ENCODE results near the gene ANAPC7.
"Not testable (repeated sequence)": the region's sequence is repeated elsewhere in the genome, so short reads cannot be mapped to it uniquely, and the experiment has no call there.

The ANAPC7 gene

DNA sequence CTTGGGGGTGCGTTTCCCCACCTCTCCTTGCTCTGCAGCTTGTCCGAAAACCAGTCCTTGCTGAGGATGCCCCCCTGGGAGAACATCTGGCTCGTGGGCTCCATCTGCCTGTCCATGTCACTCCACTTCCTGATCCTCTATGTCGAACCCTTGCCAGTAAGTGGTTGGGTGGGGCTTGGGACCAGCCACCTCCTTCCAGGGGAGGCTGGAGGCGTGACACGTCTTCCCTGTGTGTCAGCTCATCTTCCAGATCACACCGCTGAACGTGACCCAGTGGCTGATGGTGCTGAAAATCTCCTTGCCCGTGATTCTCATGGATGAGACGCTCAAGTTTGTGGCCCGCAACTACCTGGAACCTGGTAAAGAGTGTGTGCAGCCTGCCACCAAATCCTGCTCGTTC, 57.5 kb downstream of the ANAPC7 start:
- no peak for ATAC-seq

- ATAC-seq, result no peak
Measured at GRCh38 chr12:110345176-110345661, 58.3 kb downstream of the ANAPC7 start.

GRCh38 chr12:110344657-110345056, 58.9 kb downstream of the ANAPC7 start:
- ATAC-seq, result no peak

- no peak for ATAC-seq
Measured at GRCh38 chr12:110343736-110344555, 59.6 kb downstream of the ANAPC7 start.

DNA sequence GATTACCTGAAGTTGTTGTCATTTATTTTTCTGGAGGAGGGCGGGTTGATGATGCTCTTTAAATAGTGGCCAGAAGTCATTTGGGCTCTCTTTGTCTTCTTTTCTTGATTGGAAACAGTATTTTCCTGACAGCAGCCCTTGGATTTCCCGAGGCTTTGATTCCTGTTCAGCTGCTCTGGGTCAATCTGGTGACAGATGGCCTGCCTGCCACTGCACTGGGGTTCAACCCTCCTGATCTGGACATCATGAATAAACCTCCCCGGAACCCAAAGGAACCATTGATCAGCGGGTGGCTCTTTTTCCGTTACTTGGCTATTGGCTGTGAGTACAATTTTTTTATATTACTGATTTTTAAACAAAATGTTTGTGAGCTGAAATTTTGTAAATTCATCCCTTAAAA, 60.4 kb downstream of the ANAPC7 start:
- ATAC-seq, result no peak

DNA sequence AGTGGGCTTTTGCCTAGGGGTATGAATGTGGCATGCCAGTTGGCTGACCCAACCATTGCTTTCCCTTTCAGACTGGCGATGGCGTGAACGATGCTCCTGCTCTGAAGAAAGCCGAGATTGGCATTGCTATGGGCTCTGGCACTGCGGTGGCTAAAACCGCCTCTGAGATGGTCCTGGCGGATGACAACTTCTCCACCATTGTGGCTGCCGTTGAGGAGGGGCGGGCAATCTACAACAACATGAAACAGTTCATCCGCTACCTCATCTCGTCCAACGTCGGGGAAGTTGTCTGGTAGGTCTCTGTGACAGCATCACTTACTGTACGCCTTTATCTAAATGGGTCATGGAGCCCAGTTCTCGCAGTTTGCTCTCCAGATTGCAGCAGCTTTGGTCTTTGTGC, 61.4 kb downstream of the ANAPC7 start:
- ATAC-seq, result no peak

- ATAC-seq, result no peak
Measured at GRCh38 chr12:110340706-110341105, 62.8 kb downstream of the ANAPC7 start.

- not testable (repeated sequence) for ATAC-seq
Measured at GRCh38 chr12:110340261-110340660, 63.2 kb downstream of the ANAPC7 start.

- ATAC-seq, result no peak
Measured at GRCh38 chr12:110339184-110339952, 64.1 kb downstream of the ANAPC7 start.

DNA sequence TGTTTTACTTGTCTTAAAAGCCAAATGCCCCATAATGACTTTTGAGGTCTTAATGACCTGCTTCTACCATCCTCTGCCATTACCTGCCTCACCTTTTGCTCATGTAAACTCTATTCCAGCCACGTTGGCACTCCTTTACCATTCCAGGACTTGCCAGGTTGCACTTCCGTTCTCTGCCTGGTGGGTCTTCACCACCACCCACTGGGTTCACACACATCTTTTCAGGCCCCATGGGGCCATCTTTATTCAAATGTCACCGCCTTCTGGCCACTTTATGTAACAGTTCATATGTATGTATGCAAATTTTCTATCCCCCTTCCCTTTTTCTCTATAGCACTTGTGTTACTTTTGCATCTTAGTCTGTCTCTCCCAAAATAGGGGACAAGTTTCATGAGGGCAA, 64.8 kb downstream of the ANAPC7 start:
- ATAC-seq, result no peak

GRCh38 chr12:110337912-110338710, 65.4 kb downstream of the ANAPC7 start:
- no peak for ATAC-seq

DNA sequence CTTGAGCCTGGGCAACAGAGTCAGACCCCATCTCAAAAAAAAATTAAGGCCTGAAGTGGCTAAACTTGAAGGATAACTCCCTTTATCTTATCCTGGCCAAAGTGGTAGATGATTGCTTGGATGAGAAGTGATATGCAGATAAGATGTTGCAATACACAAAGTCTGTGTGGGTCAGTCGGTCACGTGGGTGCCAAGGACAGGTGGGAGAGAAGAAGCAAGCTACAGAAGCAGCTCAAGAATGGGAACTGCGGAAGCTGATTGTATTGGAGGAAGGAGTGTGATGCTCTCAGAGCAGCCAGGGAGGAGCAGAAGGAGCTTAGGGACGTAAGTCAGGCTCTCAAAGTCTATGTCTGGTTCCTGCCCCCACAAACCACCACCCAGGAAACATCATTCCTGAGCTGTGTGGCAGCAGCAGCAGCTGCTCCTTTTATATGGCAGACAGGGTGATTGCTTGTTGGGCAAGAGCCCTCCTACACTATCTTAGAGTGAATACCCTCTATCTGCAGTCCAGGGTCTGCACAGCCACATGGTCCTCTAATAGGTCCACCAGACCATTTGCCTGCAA, 67.9 kb downstream of the ANAPC7 start:
- ATAC-seq, result no peak

- no peak for ATAC-seq
Measured at GRCh38 chr12:110333201-110333600, 70.3 kb downstream of the ANAPC7 start.

DNA sequence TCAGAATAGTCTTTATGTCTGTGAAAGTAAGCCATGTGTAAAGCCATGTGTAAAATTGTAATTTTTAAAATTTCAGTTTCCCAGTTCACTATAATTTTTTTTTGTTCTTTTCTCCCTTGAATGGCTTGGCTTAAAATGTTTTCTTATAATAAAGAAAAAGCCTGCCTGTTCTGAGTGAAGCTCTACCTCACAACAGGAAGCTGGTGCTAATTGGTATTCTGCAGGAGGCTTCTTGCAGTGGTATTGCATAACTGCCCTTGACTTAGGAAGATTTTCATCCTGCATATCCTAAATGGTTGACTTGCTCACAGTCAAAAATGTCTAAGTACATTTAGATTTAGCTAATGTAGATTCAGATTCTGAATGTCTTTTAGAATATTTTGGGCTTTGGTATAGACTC, 73.0 kb downstream of the ANAPC7 start:
- ATAC-seq, result no peak

DNA sequence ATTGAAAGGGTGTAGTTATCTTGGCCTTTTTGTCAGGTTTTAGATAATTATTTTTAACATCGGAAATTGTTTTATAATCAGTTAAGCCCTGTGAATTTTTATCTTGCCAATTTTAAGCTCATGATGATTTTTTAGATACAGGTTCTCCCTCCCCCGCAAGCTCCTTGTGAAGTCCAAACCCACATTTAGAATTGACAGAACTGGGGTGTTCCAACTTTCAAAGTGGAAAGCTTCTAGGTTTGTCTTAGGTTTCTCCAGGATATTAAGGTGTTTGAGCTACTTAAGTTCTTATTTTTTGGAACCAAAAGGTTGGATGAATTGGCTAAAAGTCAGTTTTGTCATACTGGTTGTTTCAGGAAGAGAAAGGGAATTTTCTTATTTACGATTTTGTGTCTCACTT, 73.4 kb downstream of the ANAPC7 start:
- ATAC-seq, result no peak

GRCh38 chr12:110329710-110330109, 73.8 kb downstream of the ANAPC7 start:
- no peak for ATAC-seq
